WERI-Rb-1 (cell line): ENCODE results near the gene ZC3H7A.

Source experiments
- DNase-seq: peaks from one replicate; pipeline ENCODE4 v3.0.0-alpha.2; 2020
- H3K27ac ChIP-seq: fragments of 250-450 bp; sonication (Bioruptor Pico); 2 replicates; pipeline ENCODE4 v1.5.1; 2020; ENCODE audit warnings: mild to moderate bottlenecking, moderate library complexity
- H3K27me3 ChIP-seq: fragments of 250-450 bp; sonication (Bioruptor Pico); 2 replicates; pipeline ENCODE4 v1.5.1; 2021; ENCODE audit warnings: mild to moderate bottlenecking, low read depth, moderate library complexity; ENCODE audit not compliant: insufficient read depth, severe bottlenecking
- H3K36me3 ChIP-seq: fragments of 250-450 bp; sonication (Bioruptor Pico); 2 replicates; pipeline ENCODE4 v1.5.1; 2020; ENCODE audit warnings: mild to moderate bottlenecking, moderate library complexity
- H3K4me3 ChIP-seq: 2 replicates; pipeline ENCODE4 v1.5.1; 2011; ENCODE audit warnings: low read depth, mild to moderate bottlenecking, control low read depth, low read length
- H3K9me3 ChIP-seq: fragments of 250-450 bp; sonication (Bioruptor Pico); 2 replicates; pipeline ENCODE4 v1.5.1; 2021; ENCODE audit warnings: mild to moderate bottlenecking, moderate library complexity; ENCODE audit not compliant: severe bottlenecking
- CTCF ChIP-seq: IDR thresholded peaks from 2 replicates; pipeline ENCODE4 v1.5.1; 2011; ENCODE audit warnings: low read depth, mild to moderate bottlenecking, control low read depth, inconsistent platforms, low read length

The ZC3H7A gene

GRCh38 chr16:11774065-11774626 lies 22.9 kb downstream of the ZC3H7A start:
- Histone ChIP-seq H3K4me3 (no peak overlapping the region), H3K27me3 (no peaks in the 10 kb centered on the region), H3K27ac (no peak overlapping the region), H3K36me3 (peaks cover 91% of the 10 kb centered on the region), H3K9me3 (no peaks in the 10 kb centered on the region)
- no peak for TF ChIP-seq CTCF
- no peak for DNase-seq

- H3K27me3 ChIP-seq: no peaks in the 10 kb centered on the region
- no peak overlapping the region for H3K27ac ChIP-seq
- H3K4me3 ChIP-seq: no peak overlapping the region
- H3K36me3 ChIP-seq: peaks cover 96% of the 10 kb centered on the region
- no peak for TF ChIP-seq CTCF
- no peaks in the 10 kb centered on the region for H3K9me3 ChIP-seq
- no peak for DNase-seq
Measured at GRCh38 chr16:11768849-11769248, 28.2 kb downstream of the ZC3H7A start.

GRCh38 chr16:11762431-11762830 lies 34.6 kb downstream of the ZC3H7A start:
- no peak overlapping the region for H3K27ac ChIP-seq
- DNase-seq: no peak
- H3K4me3 ChIP-seq: no peak overlapping the region
- peaks cover 85% of the 10 kb centered on the region for H3K36me3 ChIP-seq
- H3K9me3 ChIP-seq: no peaks in the 10 kb centered on the region
- H3K27me3 ChIP-seq: no peaks in the 10 kb centered on the region
- no peak for TF ChIP-seq CTCF

GRCh38 chr16:11759997-11760396 lies 37.1 kb downstream of the ZC3H7A start:
- H3K27ac ChIP-seq: no peak overlapping the region
- no peak for TF ChIP-seq CTCF
- peaks cover 80% of the 10 kb centered on the region for H3K36me3 ChIP-seq
- no peaks in the 10 kb centered on the region for H3K27me3 ChIP-seq
- H3K9me3 ChIP-seq: no peaks in the 10 kb centered on the region
- no peak overlapping the region for H3K4me3 ChIP-seq
- no peak for DNase-seq

GRCh38 chr16:11759163-11759834 lies 37.8 kb downstream of the ZC3H7A start:
- no peaks in the 10 kb centered on the region for H3K9me3 ChIP-seq
- H3K4me3 ChIP-seq: no peak overlapping the region
- H3K36me3 ChIP-seq: peaks cover 79% of the 10 kb centered on the region
- H3K27ac ChIP-seq: peak overlapping the region; percentile 17; the same call in 1 of the 2 replicates
- no peaks in the 10 kb centered on the region for H3K27me3 ChIP-seq
- no peak for DNase-seq
- no peak for TF ChIP-seq CTCF
